LNCAP (cell line): ENCODE measurements around the gene UNC13B.

Source experiments
- TF ChIP-seq, protein P1 (sequence below): fragments of 450-650 bp; IDR thresholded peaks from 2 replicates; pipeline ENCODE4 v1.5.1; 2017; ENCODE audit warnings: mild to moderate bottlenecking

The UNC13B gene

DNA sequence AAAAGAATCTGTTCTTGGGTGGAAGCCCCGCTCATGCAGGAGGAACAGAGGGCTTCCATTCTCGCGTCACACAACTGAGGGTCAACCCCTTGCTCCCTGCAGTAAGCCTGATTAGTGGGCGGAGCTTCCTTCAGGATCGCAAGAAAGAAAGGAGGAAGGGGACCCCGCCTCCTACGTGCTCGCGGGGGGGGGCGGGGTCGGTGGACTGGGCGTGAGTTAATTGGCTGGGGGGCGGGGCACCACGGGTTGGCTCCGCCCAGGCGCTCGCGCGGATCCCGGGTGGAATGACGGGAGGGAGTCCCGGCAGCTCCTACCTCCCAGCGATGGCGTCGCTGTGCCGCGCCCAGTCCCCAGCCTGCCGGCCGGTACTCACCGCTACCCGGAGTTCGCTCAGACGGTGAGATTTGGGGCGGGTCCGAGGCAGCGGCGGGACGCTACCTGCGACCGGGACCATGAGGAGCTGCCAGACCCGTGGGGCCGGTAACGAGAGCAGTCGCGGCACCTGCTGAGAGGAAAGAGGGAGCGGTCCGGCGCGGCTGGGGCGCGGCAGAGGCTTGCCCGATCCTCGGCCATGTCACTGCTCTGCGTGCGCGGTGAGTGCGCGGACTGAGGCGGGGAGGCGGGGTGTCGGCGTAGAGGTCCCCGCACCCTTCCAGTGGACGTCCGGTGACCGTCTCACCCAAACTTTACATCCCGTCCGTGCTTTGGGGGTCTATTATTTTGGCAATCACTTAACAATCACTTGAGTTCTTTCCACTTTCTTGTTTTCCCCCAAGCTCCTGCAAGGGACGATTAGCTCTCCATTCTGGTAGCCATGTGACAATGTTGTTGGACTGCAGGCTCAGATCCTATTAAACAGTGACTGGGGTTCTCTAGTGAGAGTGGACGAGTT, at the start of gene UNC13B:
Gene UNC13B (plus strand): TSS at position 297 of the 892 bp plus-strand sequence. CDS start 275 bp downstream, at position 572.
- TF ChIP-seq, protein P1, sequence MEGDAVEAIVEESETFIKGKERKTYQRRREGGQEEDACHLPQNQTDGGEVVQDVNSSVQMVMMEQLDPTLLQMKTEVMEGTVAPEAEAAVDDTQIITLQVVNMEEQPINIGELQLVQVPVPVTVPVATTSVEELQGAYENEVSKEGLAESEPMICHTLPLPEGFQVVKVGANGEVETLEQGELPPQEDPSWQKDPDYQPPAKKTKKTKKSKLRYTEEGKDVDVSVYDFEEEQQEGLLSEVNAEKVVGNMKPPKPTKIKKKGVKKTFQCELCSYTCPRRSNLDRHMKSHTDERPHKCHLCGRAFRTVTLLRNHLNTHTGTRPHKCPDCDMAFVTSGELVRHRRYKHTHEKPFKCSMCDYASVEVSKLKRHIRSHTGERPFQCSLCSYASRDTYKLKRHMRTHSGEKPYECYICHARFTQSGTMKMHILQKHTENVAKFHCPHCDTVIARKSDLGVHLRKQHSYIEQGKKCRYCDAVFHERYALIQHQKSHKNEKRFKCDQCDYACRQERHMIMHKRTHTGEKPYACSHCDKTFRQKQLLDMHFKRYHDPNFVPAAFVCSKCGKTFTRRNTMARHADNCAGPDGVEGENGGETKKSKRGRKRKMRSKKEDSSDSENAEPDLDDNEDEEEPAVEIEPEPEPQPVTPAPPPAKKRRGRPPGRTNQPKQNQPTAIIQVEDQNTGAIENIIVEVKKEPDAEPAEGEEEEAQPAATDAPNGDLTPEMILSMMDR, result peak; percentile 30; the same call in 1 of the 2 replicates

DNA sequence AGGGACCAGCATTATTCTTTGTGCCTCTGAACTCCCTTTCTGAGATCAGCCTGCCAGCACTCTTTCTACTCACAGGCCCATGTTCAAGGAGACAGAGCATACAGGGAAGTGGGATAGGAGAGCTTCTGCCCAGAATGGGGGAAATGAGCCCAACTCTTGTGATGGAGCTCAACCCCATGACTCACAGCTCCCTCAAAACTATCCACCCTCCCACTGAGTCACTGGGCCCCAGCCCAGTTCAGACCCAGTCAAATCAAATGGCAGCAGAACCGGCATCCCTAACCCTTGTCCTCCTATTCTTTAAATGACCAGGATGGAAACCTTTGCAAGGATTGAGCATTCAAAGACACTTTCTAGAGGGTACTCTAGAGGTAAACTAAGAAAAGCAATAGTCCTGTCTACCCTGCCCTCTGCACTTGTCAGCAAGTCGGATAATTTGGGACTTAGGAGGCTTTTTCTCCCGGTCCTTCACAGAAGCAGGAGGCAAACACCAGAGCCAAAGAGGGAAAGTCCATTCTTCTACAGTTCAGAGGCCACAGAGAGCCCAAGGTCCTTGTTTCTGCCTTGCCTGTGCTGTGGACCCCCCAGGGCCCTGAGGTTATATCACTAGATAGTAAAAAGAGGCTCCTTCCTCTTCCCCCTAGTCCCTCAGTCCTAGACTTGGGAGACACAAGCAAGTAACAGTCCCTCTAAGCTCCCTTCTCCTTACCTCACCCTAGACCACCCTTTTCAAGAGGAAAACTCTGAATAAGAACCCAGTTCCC, 49.4 kb upstream of the UNC13B start:
- TF ChIP-seq, protein P1, result no peak

DNA sequence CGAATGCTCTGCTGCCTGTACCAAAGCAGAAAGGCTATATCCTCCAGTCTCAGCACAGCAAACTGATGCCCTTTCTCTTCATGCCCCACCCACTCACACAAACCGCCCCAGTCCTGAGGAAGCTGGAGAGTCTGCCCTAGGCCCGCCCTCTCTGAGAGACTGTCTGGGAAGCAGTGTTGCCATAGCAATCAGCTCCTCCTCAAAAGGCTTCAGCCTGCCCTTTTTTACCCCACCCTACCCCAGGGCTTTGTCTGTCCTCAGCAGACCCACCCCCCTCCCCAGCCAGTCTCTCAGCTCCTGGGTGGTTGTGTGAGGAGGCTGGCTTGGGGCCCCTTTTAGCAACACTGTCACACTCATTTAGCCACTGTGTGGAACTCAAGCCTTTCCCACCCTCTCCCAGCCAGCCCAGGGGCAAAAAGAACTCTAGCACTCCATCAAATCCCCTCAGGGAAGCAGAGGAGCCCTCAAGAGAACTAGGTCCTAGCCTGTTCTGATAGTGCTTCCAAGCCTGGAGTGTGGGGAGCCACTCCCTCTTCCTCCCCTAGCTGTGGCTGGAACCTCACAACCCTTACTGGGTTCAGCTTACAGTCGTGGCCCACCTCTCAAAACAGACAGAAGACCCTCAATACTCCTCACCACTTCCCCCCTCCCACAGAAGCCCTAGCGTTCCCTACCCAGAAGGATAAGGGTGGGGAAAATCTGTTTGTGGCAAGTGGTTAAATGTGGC, 47.5 kb upstream of the UNC13B start:
- TF ChIP-seq, protein P1, result no peak

DNA sequence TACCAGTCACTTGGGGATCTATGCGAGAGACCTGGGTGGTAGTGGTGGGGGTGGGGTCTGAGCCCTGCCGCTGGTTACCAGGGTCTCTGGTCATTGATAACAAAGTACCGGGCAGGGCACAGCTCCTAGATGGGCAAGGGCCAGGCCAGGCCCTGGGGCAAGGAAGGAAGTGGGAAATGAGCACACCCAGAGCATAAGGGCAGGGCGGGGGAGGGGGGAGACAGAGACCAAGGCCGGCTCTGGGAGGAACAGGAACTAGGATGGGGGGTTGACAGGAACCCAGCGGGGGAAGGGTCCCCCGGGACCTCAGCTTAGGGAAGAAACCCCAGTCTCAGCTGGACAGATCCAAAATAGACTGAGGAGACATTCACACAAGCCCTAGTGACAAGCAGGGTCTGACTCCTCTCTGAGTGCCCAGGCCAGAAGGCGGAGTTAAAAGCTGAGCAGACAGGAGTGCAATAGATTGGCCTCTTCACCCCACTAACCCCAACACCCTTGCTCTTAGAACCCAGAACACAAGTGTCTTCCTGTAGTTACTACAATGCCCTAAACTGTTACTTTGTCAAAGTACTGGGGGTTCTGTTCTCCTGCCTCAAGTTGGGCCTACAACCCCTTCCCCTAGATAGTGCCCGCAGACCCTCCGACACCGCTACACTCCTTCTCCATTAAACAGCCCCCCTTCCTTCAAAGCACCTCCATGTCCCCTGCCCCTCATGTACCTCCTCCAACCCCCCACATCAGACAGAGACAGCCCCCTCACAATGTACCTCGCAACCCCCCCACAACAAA, 46.8 kb upstream of the UNC13B start:
- TF ChIP-seq, protein P1, result no peak

DNA sequence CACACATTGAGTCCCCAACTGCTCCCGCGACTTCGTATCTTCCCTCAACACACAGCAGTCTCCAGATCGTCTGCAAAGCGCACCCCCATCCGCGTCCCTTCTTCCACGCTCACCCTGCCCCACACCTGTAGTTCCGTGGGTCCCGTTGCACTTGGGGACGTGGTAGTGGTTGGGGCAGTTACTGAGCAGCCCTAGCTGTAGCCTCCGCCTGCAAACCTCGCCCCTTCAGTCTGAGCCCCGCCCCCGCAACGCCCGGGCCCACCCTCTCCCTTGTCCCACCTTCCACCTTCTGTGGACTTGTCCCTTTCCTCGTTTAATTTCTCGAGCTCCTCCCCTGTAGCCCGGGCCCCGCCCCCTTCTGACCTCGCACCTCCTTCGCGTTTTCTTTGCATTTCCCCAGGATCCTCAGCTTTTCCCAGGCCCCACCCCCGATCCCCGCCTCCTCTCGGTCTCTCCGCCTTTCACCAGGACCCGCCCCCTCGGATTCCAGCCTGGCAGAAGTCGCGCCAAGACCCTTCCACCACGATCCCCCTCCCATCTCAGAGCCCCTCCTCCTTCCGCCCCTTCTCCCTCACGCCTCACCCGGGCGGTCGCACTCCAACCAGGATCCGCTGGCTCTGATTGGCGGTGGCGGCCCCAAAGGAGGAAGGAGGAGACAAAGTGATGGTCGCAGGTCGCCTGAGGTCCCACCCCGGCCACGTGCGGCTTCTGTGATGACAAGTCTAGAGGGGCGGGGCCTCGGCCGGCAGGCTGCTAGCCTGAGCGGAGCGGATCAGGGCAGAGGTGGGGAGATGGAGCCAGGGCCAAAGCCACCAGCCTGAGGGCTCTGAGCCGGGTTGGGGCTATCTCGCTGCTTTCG, 45.9 kb upstream of the UNC13B start, which contains the start of gene ATOSB:
Gene ATOSB (minus strand): TSS at position 183 of the 859 bp plus-strand sequence. CDS start 7,588 bp downstream, outside the sequence.
- TF ChIP-seq, protein P1, result no peak

DNA sequence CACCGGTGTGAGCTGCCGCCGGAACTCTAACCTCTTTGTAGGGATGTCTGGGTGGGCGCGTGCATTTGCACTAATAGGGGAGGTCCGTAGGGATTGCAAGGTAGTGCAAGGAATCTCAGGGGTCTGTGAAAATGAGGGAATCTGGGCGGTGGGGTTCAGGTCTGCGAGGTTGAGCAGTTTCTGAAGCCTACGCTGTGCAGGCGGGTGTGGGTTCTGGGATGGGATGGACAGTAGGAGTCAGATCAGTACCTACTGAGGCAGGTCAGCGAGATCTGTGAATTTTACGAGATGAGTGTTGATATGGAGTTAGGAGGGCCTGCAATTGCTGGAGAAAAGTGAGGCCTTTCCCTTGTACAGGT, 45.3 kb upstream of the UNC13B start:
- TF ChIP-seq, protein P1, result no peak
